B cell (primary cell): ENCODE data around the gene PLEKHB1. TPM values are rescaled to one million over a fixed set of nuclear protein-coding genes. Genes with fewer than 3 reads are reported as not detected.
A peak's percentile ranks its signal among the peaks of the same experiment; 100 is the strongest.

Source experiments
- ATAC-seq: fragments of 200-7000 bp; cut with Tn5 transposase; one replicate; pipeline ENCODE4 v1.10.0; 2021; ENCODE audit warnings: low read depth, mild to moderate bottlenecking, moderate number of reproducible peaks, moderate library complexity
- CTCF ChIA-PET: fragments of 350-600 bp; sonication (Branson Sonifier 250); formaldehyde crosslinking; loops from one replicate; lab custom pipeline; 2021; ENCODE audit warnings: antibody characterized with exemption, inconsistent platforms; lab: Charles Lee
- POLR2A ChIA-PET: fragments of 350-600 bp; sonication (Branson Sonifier 250); formaldehyde crosslinking; loops from one replicate; lab custom pipeline; 2021; ENCODE audit warnings: antibody characterized with exemption; lab: Charles Lee
- DNase-seq: peaks from one replicate; pipeline ENCODE4 v3.0.0; 2013
- H2AFZ ChIP-seq: 2 replicates; pipeline ENCODE4 v1.6.1; 2012; ENCODE audit warnings: mild to moderate bottlenecking, low read depth, low read length; ENCODE audit not compliant: insufficient read depth, poor library complexity, severe bottlenecking
- H3K27ac ChIP-seq, 2 donors: 1 replicate in 1 of 2; 2 replicates in 1 of 2; pipeline ENCODE4 v1.5.1; 2012 to 2013; ENCODE audit warnings: low read length in 2 of 2, mild to moderate bottlenecking in 2 of 2, moderate library complexity in 1 of 2
- H3K27me3 ChIP-seq, 4 experiments: fragments of 200-600 bp in 1 of 4; sonication (generic) in 1 of 4; replicated peaks in 1 of 4; 1 replicate in 2 of 4; 2 replicates in 2 of 4; pipeline versions ENCODE4 v1.6.1 to v1.7.0; 2013 to 2016; ENCODE audit warnings: low read length in 3 of 4, mild to moderate bottlenecking in 2 of 4, mixed read lengths in 1 of 4, moderate library complexity in 1 of 4; ENCODE audit not compliant: insufficient read depth in 4 of 4, control insufficient read depth in 3 of 4; ENCODE audit errors: control extremely low read depth in 1 of 4
- H3K36me3 ChIP-seq, 2 experiments: replicated peaks in 1 of 2; 1 replicate in 1 of 2; 2 replicates in 1 of 2; pipeline versions ENCODE4 v1.6.1 to v1.7.1; 2013; ENCODE audit warnings: low read length in 1 of 2; ENCODE audit not compliant: insufficient read depth in 2 of 2, control insufficient read depth in 1 of 2; ENCODE audit errors: control extremely low read depth in 1 of 2, extremely low read depth in 1 of 2
- H3K4me1 ChIP-seq, 2 donors: fragments of 200-600 bp in 1 of 2; sonication (generic) in 1 of 2; 1 replicate in 1 of 2; 2 replicates in 1 of 2; pipeline versions ENCODE4 v1.5.1 to v1.6.1; 2013 to 2017; ENCODE audit warnings: low read length in 2 of 2; ENCODE audit not compliant: control insufficient read depth in 2 of 2, insufficient read depth in 2 of 2
- H3K4me2 ChIP-seq: replicated peaks from 2 replicates; pipeline ENCODE3; 2012; ENCODE audit warnings: mild to moderate bottlenecking, low read depth, low read length; ENCODE audit not compliant: poor library complexity, severe bottlenecking
- H3K4me3 ChIP-seq, 5 experiments: fragments of 200-600 bp in 1 of 5; sonication (generic) in 1 of 5; 1 replicate in 3 of 5; 2 replicates in 2 of 5; pipeline versions ENCODE4 v1.5.1 to v1.7.0; 2011 to 2016; ENCODE audit warnings: low read length in 4 of 5, mild to moderate bottlenecking in 4 of 5, low read depth in 2 of 5, control low read depth in 1 of 5, moderate library complexity in 1 of 5; ENCODE audit not compliant: insufficient read depth in 1 of 5; ENCODE audit errors: control extremely low read depth in 1 of 5, extremely low read depth in 1 of 5
- H3K79me2 ChIP-seq: fragments of 200-600 bp; sonication (generic); one replicate; pipeline ENCODE4 v1.6.0; 2016; ENCODE audit warnings: low read length; ENCODE audit not compliant: control insufficient read depth, insufficient read depth
- H3K9ac ChIP-seq: fragments of 200-600 bp; sonication (generic); 2 replicates; pipeline ENCODE4 v1.6.1; 2017; ENCODE audit warnings: mild to moderate bottlenecking, low read length, moderate library complexity
- H3K9me3 ChIP-seq, 3 donors: one replicate each; pipeline versions ENCODE4 v1.6.1 to v1.7.1; 2013; ENCODE audit warnings: low read length in 2 of 3; ENCODE audit not compliant: control insufficient read depth in 2 of 3, insufficient read depth in 1 of 3; ENCODE audit errors: control extremely low read depth in 1 of 3
- H4K20me1 ChIP-seq: 2 replicates; pipeline ENCODE4 v1.6.0; 2012; ENCODE audit warnings: mild to moderate bottlenecking, low read length; ENCODE audit not compliant: insufficient read depth, control insufficient read depth, poor library complexity, severe bottlenecking
- H3K27ac Mint-ChIP-seq: one replicate; pipeline ENCODE4 v1.8.0; 2021; ENCODE audit warnings: mixed read lengths
- H3K27me3 Mint-ChIP-seq: one replicate; pipeline ENCODE4 v1.8.0; 2021; ENCODE audit warnings: mixed read lengths
- H3K4me1 Mint-ChIP-seq: one replicate; pipeline ENCODE4 v1.8.0; 2021; ENCODE audit warnings: mixed read lengths
- H3K4me3 Mint-ChIP-seq: one replicate; pipeline ENCODE4 v1.8.0; 2021; ENCODE audit warnings: mixed read lengths
- H3K9me3 Mint-ChIP-seq: one replicate; pipeline ENCODE4 v1.8.0; 2022; ENCODE audit warnings: mixed read lengths; ENCODE audit not compliant: insufficient read depth
- CTCF ChIP-seq: fragments of 200-600 bp; IDR thresholded peaks from one replicate; pipeline ENCODE4 v1.8.0; 2022; ENCODE audit warnings: antibody characterized with exemption, mild to moderate bottlenecking
- EZH2 ChIP-seq: IDR thresholded peaks from 2 replicates; pipeline ENCODE4 v1.6.1; 2012; ENCODE audit warnings: borderline replicate concordance, low read depth, mild to moderate bottlenecking, moderate library complexity, low read length; ENCODE audit not compliant: insufficient read depth, poor library complexity, severe bottlenecking
- WGBS: methylation state at CpG from one replicate; pipeline ENCODE4 v1.1.5; 2013; ENCODE audit warnings: missing lambda C conversion rate; ENCODE audit not compliant: insufficient coverage; 5-methylcytosine and 5-hydroxymethylcytosine counted together
- intact Hi-C: fragments of 100-400 bp; cut with micrococcal nuclease; formaldehyde crosslinking; loops from one replicate; pipeline ENCODE4 v1.10.0; 2022
- polyA plus RNA-seq: library from polyadenylated mRNA; depleted of rRNA; stranded (reverse); fragments of >200 nt; gene quantifications from 2 replicates; pipeline ENCODE4 v1.2.3, GENCODE V29; 2012
- total RNA-seq, 2 donors: library from RNA; stranded (reverse); fragments of 120-200 nt in 1 of 2; gene quantifications; 1 replicate in 1 of 2; 2 replicates in 1 of 2; pipeline versions ENCODE4 v1.2.3 to v1.2.4, GENCODE V29; 2013 to 2022

The PLEKHB1 gene
- total and polyA plus RNA-seq, 2 donors (not counting 1 experiment from before 2014, with no cell fraction given): 13.8 to 16.7 TPM

DNA sequence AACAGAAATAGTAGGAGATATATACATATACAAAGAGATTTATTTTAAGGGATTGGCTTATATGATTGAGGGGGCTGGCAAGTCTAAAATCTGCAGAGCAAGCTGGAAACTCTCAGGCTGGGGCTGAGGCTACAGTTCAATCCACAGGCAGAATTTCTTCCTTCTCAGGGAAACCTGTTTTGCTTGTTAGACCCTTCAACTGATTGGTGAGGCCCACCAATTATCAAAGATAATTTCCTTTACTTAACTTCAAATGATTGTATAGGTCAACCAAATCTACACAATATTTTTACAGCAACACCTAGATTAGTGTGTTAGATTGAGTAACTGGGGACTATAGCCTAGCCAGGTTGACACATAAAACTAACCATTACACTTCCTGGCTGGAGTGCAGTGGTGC, 4.7 kb upstream of the PLEKHB1 start:
- Mint-ChIP-seq H3K9me3 (no peaks in the 10 kb centered on the region), H3K27me3 (peaks cover 11% of the 10 kb centered on the region), H3K4me1 (peaks cover 2% of the 10 kb centered on the region), H3K27ac (no peak overlapping the region), H3K4me3 (no peak overlapping the region)
- Histone ChIP-seq H2AFZ (no peak overlapping the region), H3K4me2 (no peak overlapping the region), H3K27ac (no peak overlapping the region), H3K9me3 (no peaks in the 10 kb centered on the region), H3K4me3 (no peak overlapping the region), H3K27me3 (peaks cover 0 to 12% (median 2%) of the 10 kb centered on the region in 4 experiments), H3K4me1 (no peaks in the 10 kb centered on the region), H3K79me2 (no peaks in the 10 kb centered on the region), H3K9ac (no peak overlapping the region), H3K36me3 (no peaks in the 10 kb centered on the region), H4K20me1 (no peaks in the 10 kb centered on the region)
- DNase-seq (no peak), ATAC-seq (no peak)
- TF ChIP-seq EZH2 (no peak), CTCF (no peak)
- ChIA-PET POLR2A (no interaction called here), CTCF (interaction anchor here (1.2 to 1.8 kb wide), 3 partner anchors 16 to 20 kb away, joined by 3 to 6 read pairs (median 4); no protein-coding TSS in a partner anchor)
- intact Hi-C loops: no loop called here

DNA sequence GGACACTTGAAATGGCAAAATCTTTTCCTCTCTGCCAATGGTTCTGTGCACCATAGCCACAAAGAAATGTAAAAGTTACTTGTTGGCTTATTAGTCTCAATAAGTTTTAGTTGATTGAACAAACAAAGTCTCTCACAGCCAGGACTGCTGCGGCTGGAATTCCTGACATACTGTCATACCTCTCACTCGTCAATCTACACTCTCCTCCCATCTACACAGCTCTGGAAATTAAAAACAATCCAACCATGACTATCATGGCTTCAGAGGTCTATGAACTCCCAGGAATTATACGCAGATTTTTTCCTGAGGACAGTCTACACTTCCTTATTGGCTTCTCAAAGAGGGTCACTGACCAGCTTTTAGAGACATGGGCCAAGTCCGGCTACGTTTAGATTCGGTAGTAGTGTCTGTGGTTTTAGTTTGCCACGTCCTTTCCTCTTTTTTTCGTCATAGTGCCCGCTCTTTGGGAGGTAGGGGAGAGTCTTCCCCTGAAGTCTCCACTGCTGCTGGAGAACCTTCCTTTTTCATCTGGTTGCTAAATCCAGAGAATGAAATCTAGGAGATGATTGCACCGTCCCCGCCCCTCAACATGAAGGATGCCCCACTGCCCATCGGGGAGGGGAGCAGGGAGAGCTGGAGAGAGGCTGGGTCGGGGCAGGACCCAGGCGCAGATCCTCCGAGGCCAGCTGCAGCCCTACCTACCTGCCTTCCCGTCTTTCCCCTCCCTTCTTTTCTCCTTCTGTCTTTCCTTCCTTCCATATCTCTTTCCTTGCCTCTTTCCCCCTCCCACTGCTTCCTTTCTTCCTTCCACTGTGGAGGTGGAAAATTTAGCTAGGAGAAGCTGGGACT, 1.0 kb upstream of the PLEKHB1 start:
- no peak for DNase-seq
- Histone ChIP-seq H3K27ac (no peak overlapping the region), H3K36me3 (no peaks in the 10 kb centered on the region), H3K4me3 (no peak overlapping the region), H3K79me2 (no peaks in the 10 kb centered on the region), H2AFZ (peak overlapping the region; percentile 36), H3K9ac (no peak overlapping the region), H4K20me1 (no peaks in the 10 kb centered on the region), H3K27me3 (peaks cover 0 to 12% (median under 1%) of the 10 kb centered on the region in 4 experiments), H3K4me1 (peaks cover 11 to 20% of the 10 kb centered on the region in 2 donors), H3K9me3 (no peaks in the 10 kb centered on the region), H3K4me2 (no peak overlapping the region)
- Mint-ChIP-seq H3K4me1 (peaks cover 23% of the 10 kb centered on the region), H3K4me3 (no peak overlapping the region), H3K9me3 (no peaks in the 10 kb centered on the region), H3K27ac (no peak overlapping the region), H3K27me3 (peaks cover 7% of the 10 kb centered on the region)
- no peak for TF ChIP-seq CTCF
- no peak for TF ChIP-seq EZH2
- WGBS: 38% methylated on average over 8 of the region's 16 CpGs
- CTCF ChIA-PET: interaction anchor here (0.6 to 5.9 kb wide), 3 partner anchors 15 to 294 kb away, joined by 3 to 49 read pairs (median 4); no protein-coding TSS in a partner anchor
- intact Hi-C loops: no loop called here
- POLR2A ChIA-PET: no interaction called here
- no peak for ATAC-seq
